WTC11 (cell line): ENCODE data around the gene PPFIBP2. TPM values are rescaled to one million over a fixed set of nuclear protein-coding genes. Genes with fewer than 3 reads are reported as not detected.
A peak's percentile ranks its signal among the peaks of the same experiment; 100 is the strongest.

ENCODE experiments used
- ATAC-seq: fragments of 200-7000 bp; cut with Tn5 transposase; 2 replicates; pipeline ENCODE4 v1.10.0; 2021; ENCODE audit warnings: mild to moderate bottlenecking, moderate library complexity
- CTCF ChIA-PET: fragments of 300-600 bp; sonication (Branson Sonifier 250); formaldehyde crosslinking; loops from one replicate; lab custom pipeline; 2021; ENCODE audit warnings: antibody characterized with exemption; lab: Charles Lee
- POLR2A ChIA-PET: fragments of 350-600 bp; sonication (Branson Sonifier 250); formaldehyde crosslinking; loops from one replicate; lab custom pipeline; 2021; ENCODE audit warnings: antibody characterized with exemption; lab: Charles Lee
- DNase-seq: peaks from one replicate; pipeline ENCODE4 v3.0.0; 2021; ENCODE audit warnings: low spot score
- H3K27ac Mint-ChIP-seq: 2 replicates; pipeline ENCODE4 v1.8.0; 2021; ENCODE audit warnings: mixed read lengths
- H3K27me3 Mint-ChIP-seq: 2 replicates; pipeline ENCODE4 v1.8.0; 2021; ENCODE audit warnings: low read depth, mild to moderate bottlenecking, moderate library complexity, mixed read lengths
- H3K36me3 Mint-ChIP-seq: 2 replicates; pipeline ENCODE4 v1.8.0; 2021; ENCODE audit warnings: mixed read lengths
- H3K4me1 Mint-ChIP-seq: 2 replicates; pipeline ENCODE4 v1.8.0; 2022; ENCODE audit warnings: mixed read lengths
- H3K4me3 Mint-ChIP-seq: 2 replicates; pipeline ENCODE4 v1.8.0; 2021; ENCODE audit warnings: mild to moderate bottlenecking, moderate library complexity, mixed read lengths
- H3K9me3 Mint-ChIP-seq: 2 replicates; pipeline ENCODE4 v1.8.0; 2021; ENCODE audit warnings: mixed read lengths
- E2F5 ChIP-seq: sonication (generic); formaldehyde crosslinking; IDR thresholded peaks from 2 replicates; pipeline ENCODE4 v1.8.1; 2022; ENCODE audit warnings: mild to moderate bottlenecking, moderate library complexity, missing genetic modification reagents
- ESRRA ChIP-seq: sonication (generic); formaldehyde crosslinking; IDR thresholded peaks from 2 replicates; pipeline ENCODE4 v1.8.1; 2022; ENCODE audit warnings: mild to moderate bottlenecking, missing genetic modification reagents, borderline replicate concordance
- GTF2I ChIP-seq: fragments of 250-450 bp; sonication (Bioruptor Pico); conservative IDR thresholded peaks from 2 replicates; pipeline ENCODE4 v1.4.0; 2021; ENCODE audit warnings: mild to moderate bottlenecking
- KAT7 ChIP-seq: sonication (generic); formaldehyde crosslinking; IDR thresholded peaks from 2 replicates; pipeline ENCODE4 v1.8.1; 2023; ENCODE audit warnings: missing genetic modification reagents, mild to moderate bottlenecking, borderline replicate concordance
- MAX ChIP-seq: sonication (generic); formaldehyde crosslinking; IDR thresholded peaks from 2 replicates; pipeline ENCODE4 v1.8.0; 2022; ENCODE audit warnings: mild to moderate bottlenecking, missing genetic modification reagents
- MYBL2 ChIP-seq: sonication (generic); formaldehyde crosslinking; IDR thresholded peaks from 2 replicates; pipeline ENCODE4 v1.8.1; 2023; ENCODE audit warnings: mild to moderate bottlenecking, moderate library complexity, missing genetic modification reagents
- SP1 ChIP-seq: sonication (generic); formaldehyde crosslinking; conservative IDR thresholded peaks from 2 replicates; pipeline ENCODE4 v1.8.1; 2022; ENCODE audit warnings: missing genetic modification reagents
- ZMAT4 ChIP-seq: fragments of 250-450 bp; sonication (Bioruptor Pico); IDR thresholded peaks from 2 replicates; pipeline ENCODE4 v1.9.0; 2021; ENCODE audit warnings: mild to moderate bottlenecking
- ZNF423 ChIP-seq: fragments of 250-450 bp; sonication (Bioruptor Pico); IDR thresholded peaks from 2 replicates; pipeline ENCODE4 v2.1.2; 2022; ENCODE audit warnings: mild to moderate bottlenecking, moderate library complexity
- ZNF425 ChIP-seq: fragments of 250-450 bp; sonication (Bioruptor Pico); conservative IDR thresholded peaks from 2 replicates; pipeline ENCODE4 v1.9.0; 2021; ENCODE audit warnings: mild to moderate bottlenecking
- ZSCAN18 ChIP-seq: fragments of 250-450 bp; sonication (Bioruptor Pico); IDR thresholded peaks from 2 replicates; pipeline ENCODE4 v2.1.2; 2022; ENCODE audit warnings: mild to moderate bottlenecking, moderate library complexity
- total RNA-seq: library from RNA; stranded (reverse); gene quantifications from 3 replicates; pipeline ENCODE4 v1.2.3, GENCODE V29; 2021
- TF ChIP-seq, protein P1 (sequence below): sonication (generic); formaldehyde crosslinking; IDR thresholded peaks from 2 replicates; pipeline ENCODE4 v1.8.0; 2022; ENCODE audit warnings: mild to moderate bottlenecking, missing genetic modification reagents
- TF ChIP-seq, protein P2 (sequence below): sonication (generic); formaldehyde crosslinking; conservative IDR thresholded peaks from 2 replicates; pipeline ENCODE4 v1.8.1; 2023; ENCODE audit warnings: mild to moderate bottlenecking, low read depth, missing genetic modification reagents, moderate library complexity
- TF ChIP-seq, protein P3 (sequence below): sonication (generic); formaldehyde crosslinking; IDR thresholded peaks from 2 replicates; pipeline ENCODE4 v1.8.0; 2023; ENCODE audit warnings: missing genetic modification reagents

PPFIBP2 gene
- total RNA-seq, 1 experiment from 2014 or later, result 21.4 TPM

DNA sequence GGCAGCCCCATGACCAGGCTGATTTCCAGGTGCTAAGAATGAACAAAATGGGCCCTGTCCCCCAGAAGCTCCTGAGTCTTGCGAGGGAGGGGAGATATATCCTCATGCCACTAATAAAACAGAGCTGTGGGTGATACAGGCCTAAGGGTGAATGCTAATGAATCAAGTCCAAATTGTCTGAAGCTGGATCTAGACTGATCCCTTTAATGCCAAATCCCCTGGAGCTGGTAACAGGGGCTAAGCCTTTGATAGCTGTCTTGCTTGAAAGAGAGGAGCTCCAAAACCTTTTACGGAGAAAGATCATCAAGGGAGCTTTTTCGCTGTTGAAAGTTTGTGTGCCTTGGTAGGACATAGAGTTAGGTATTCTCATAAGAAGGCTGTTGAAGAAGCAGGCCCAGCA is 79.7 kb downstream of the PPFIBP2 start:
- TF ChIP-seq E2F5 (CRISPR knock-in tag) (no peak), GTF2I (CRISPR knock-in tag) (no peak), ZNF423 (no peak), MYBL2 (CRISPR knock-in tag) (no peak), KAT7 (CRISPR knock-in tag) (no peak), ZNF425 (CRISPR knock-in tag) (no peak), ZSCAN18 (CRISPR knock-in tag) (no peak), ESRRA (CRISPR knock-in tag) (no peak)
- Mint-ChIP-seq H3K27ac (no peak overlapping the region; the same call in 1 of the 2 replicates), H3K4me1 (peaks cover 55% of the 10 kb centered on the region), H3K9me3 (no peaks in the 10 kb centered on the region), H3K4me3 (no peak overlapping the region), H3K27me3 (no peaks in the 10 kb centered on the region), H3K36me3 (no peaks in the 10 kb centered on the region)
- no peak for DNase-seq
- ChIA-PET POLR2A (no interaction called here), CTCF (interaction anchor here (0.6 to 3.3 kb wide), 3 partner anchors 22 to 101 kb away, joined by 3 to 26 read pairs (median 5); no protein-coding TSS in a partner anchor)
- ATAC-seq, result no peak

DNA sequence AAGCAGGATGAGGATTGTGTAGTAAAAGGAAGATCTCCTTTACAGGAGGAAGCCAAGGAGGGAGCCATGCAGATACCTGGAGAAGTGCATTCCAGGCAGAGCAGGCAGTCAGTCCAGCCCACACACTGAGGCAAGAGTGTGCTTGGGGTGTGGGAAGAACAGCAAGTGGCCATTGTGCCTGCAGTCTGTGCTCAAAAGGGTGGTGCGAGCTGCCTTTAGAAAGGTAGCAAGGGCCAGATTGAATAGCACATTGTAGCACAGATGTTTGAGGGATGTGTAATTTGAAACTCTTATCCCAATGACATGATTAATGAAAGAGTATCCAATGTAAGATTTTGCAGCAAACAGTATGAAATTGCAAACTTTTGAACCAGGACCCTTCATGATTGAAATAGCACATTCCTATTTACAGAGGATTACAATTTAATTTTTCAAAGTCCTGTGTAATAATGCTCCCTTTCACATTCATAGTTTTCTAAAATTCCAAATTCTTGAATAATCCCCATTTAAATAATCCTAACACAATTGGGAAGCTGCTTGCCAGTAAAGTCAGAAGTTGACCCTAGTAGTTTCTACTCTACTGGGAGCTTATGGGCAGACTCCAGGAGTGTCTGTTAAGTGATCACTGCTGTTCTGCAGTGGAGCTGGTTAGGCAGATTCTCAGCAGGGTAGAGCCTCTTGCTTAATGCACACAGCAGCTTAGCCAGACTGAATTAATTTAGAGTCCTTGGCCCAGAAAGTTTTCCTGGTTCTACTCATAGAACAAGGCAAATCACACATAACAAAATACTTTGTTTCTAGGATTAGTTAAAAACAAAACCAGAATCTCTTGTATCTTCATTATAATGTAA is 81.4 kb downstream of the PPFIBP2 start:
- Mint-ChIP-seq H3K4me1 (peaks cover 53% of the 10 kb centered on the region), H3K9me3 (no peaks in the 10 kb centered on the region), H3K27ac (peak overlapping the region; percentile 91), H3K36me3 (peaks cover 3% of the 10 kb centered on the region; the same call in 1 of the 2 replicates), H3K4me3 (no peak overlapping the region), H3K27me3 (no peaks in the 10 kb centered on the region)
- DNase-seq (peak; percentile 28), ATAC-seq (peak; percentile 89)
- no peak for TF ChIP-seq MAX
- 0 out of 2 replicates have a peak, but pooled peaks have one; percentile 11 for TF ChIP-seq SP1 (CRISPR knock-in tag)
- peak; percentile 46 for TF ChIP-seq ZNF423
- CTCF ChIA-PET, result interaction anchor here (0.5 to 3.3 kb wide), 7 partner anchors 13 to 92 kb away, joined by 3 to 26 read pairs (median 4); no protein-coding TSS in a partner anchor
- POLR2A ChIA-PET, result no interaction called here

DNA sequence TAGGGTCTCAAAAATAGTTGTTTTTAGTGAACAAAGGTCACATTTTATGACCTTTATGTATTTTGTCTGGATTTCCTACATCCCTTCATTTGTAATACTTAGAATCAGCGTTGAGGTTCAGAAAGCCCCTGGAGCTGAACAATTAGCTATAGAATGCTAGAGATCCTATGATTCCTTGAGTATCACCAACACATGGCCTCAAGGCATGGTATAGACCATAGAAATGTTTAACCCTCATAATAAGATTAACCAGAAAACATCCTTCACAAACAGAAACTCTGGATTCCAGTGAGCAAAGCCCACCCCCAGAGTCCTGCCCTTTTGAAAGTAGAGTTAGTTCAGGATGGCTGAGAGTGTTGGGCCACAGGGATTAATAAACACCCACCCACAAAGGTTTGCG is 82.2 kb downstream of the PPFIBP2 start:
- Mint-ChIP-seq H3K4me1 (peaks cover 55% of the 10 kb centered on the region), H3K4me3 (no peak overlapping the region), H3K27ac (peak overlapping the region; percentile 74), H3K9me3 (no peaks in the 10 kb centered on the region), H3K27me3 (no peaks in the 10 kb centered on the region), H3K36me3 (peaks cover 3% of the 10 kb centered on the region; the same call in 1 of the 2 replicates)
- ATAC-seq (no peak), DNase-seq (no peak)
- POLR2A ChIA-PET, result no interaction called here
- CTCF ChIA-PET, result interaction anchor here (0.5 to 3.3 kb wide), 7 partner anchors 14 to 91 kb away, joined by 3 to 26 read pairs (median 4); no protein-coding TSS in a partner anchor
- TF ChIP-seq, protein P1, sequence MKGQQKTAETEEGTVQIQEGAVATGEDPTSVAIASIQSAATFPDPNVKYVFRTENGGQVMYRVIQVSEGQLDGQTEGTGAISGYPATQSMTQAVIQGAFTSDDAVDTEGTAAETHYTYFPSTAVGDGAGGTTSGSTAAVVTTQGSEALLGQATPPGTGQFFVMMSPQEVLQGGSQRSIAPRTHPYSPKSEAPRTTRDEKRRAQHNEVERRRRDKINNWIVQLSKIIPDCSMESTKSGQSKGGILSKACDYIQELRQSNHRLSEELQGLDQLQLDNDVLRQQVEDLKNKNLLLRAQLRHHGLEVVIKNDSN (CRISPR knock-in tag), result no peak
- TF ChIP-seq ZSCAN18 (CRISPR knock-in tag) (no peak), ZMAT4 (no peak)
- TF ChIP-seq, protein P2, sequence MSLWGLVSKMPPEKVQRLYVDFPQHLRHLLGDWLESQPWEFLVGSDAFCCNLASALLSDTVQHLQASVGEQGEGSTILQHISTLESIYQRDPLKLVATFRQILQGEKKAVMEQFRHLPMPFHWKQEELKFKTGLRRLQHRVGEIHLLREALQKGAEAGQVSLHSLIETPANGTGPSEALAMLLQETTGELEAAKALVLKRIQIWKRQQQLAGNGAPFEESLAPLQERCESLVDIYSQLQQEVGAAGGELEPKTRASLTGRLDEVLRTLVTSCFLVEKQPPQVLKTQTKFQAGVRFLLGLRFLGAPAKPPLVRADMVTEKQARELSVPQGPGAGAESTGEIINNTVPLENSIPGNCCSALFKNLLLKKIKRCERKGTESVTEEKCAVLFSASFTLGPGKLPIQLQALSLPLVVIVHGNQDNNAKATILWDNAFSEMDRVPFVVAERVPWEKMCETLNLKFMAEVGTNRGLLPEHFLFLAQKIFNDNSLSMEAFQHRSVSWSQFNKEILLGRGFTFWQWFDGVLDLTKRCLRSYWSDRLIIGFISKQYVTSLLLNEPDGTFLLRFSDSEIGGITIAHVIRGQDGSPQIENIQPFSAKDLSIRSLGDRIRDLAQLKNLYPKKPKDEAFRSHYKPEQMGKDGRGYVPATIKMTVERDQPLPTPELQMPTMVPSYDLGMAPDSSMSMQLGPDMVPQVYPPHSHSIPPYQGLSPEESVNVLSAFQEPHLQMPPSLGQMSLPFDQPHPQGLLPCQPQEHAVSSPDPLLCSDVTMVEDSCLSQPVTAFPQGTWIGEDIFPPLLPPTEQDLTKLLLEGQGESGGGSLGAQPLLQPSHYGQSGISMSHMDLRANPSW, result no peak
- TF ChIP-seq, protein P3, sequence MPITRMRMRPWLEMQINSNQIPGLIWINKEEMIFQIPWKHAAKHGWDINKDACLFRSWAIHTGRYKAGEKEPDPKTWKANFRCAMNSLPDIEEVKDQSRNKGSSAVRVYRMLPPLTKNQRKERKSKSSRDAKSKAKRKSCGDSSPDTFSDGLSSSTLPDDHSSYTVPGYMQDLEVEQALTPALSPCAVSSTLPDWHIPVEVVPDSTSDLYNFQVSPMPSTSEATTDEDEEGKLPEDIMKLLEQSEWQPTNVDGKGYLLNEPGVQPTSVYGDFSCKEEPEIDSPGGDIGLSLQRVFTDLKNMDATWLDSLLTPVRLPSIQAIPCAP, result no peak
